ENCODE measurements around the gene PTEN. TPM values are rescaled to one million over a fixed set of nuclear protein-coding genes. Genes with fewer than 3 reads are reported as not detected.

PTEN gene
- total and polyA plus RNA-seq, 4 donors: 11.5 to 76.6 (median 37.5) TPM

- TF ChIP-seq GABPA (IDR thresholded peaks at IDR 0.05 in 1 of 2, conservative IDR thresholded peaks at IDR 0.05 in 1 of 2) (no peak), YY1 (IDR thresholded peaks at IDR 0.05) (no peak), CTCF (IDR thresholded peaks at IDR 0.05; ENCODE audit: low read depth, low read length, missing input control) (no peak), FOXA1 (IDR thresholded peaks at IDR 0.05) (no peak), HNF4G (IDR thresholded peaks at IDR 0.05) (no peak), MAX (IDR thresholded peaks at IDR 0.05) (no peak), NR2F2 (IDR thresholded peaks at IDR 0.05) (no peak), EGR1 (IDR thresholded peaks at IDR 0.05; ENCODE audit: low read depth in 2 of 2) (no peak)
- Histone ChIP-seq H3K27ac (ENCODE audit: low read depth in 1 of 2, low read length in 2 of 2) (no peak overlapping the region), H3K27me3 (ENCODE audit: control insufficient read depth in 4 of 4, insufficient read depth in 4 of 4, low read length in 3 of 4) (no peaks in the 10 kb centered on the region), H3K4me1 (ENCODE audit: control insufficient read depth in 4 of 4, insufficient read depth in 4 of 4, low read length in 3 of 4) (no peaks in the 10 kb centered on the region), H3K9me3 (ENCODE audit: control insufficient read depth in 4 of 4, low read length in 3 of 4) (no peaks in the 10 kb centered on the region), H3K9ac (ENCODE audit: low read depth in 1 of 2, low read length in 2 of 2) (no peak overlapping the region), H3K36me3 (ENCODE audit: control insufficient read depth in 4 of 4, insufficient read depth in 3 of 4, low read depth in 1 of 4, low read length in 3 of 4) (no peaks in the 10 kb centered on the region), H3K4me3 (ENCODE audit: low read depth in 1 of 3, low read length in 3 of 3) (no peak overlapping the region)
- DNase-seq (ENCODE audit: low spot score): no peak
- 92% methylated on average over 2 of the region's 2 CpGs for WGBS
Observed at GRCh38 chr10:87987206-87987605, 123.8 kb downstream of the PTEN start.

- H3K4me3 ChIP-seq (ENCODE audit: low read depth in 1 of 3, low read length in 3 of 3): no peak overlapping the region
- no peaks in the 10 kb centered on the region for H3K9me3 ChIP-seq (ENCODE audit: control insufficient read depth in 4 of 4, low read length in 3 of 4)
- TF ChIP-seq CTCF (IDR thresholded peaks at IDR 0.05; ENCODE audit: low read depth, low read length, missing input control) (no peak), YY1 (IDR thresholded peaks at IDR 0.05) (no peak), MAX (IDR thresholded peaks at IDR 0.05) (no peak), FOXA1 (IDR thresholded peaks at IDR 0.05) (no peak), JUND (IDR thresholded peaks at IDR 0.05) (no peak), FOXA2 (IDR thresholded peaks at IDR 0.05) (no peak), EGR1 (IDR thresholded peaks at IDR 0.05; ENCODE audit: low read depth in 2 of 2) (no peak), HNF4G (IDR thresholded peaks at IDR 0.05) (no peak), NR2F2 (IDR thresholded peaks at IDR 0.05) (no peak), TAF1 (conservative IDR thresholded peaks at IDR 0.05) (no peak), GABPA (IDR thresholded peaks at IDR 0.05 in 1 of 2, conservative IDR thresholded peaks at IDR 0.05 in 1 of 2) (no peak), RXRA (IDR thresholded peaks at IDR 0.05) (no peak), RAD21 (IDR thresholded peaks at IDR 0.05) (no peak), HNF4A (conservative IDR thresholded peaks at IDR 0.05) (no peak)
- no peak overlapping the region for H3K27ac ChIP-seq (ENCODE audit: low read depth in 1 of 2, low read length in 2 of 2)
- 94% methylated on average over 5 of the region's 5 CpGs for WGBS
- no peak for DNase-seq (ENCODE audit: low spot score)
- H3K27me3 ChIP-seq (ENCODE audit: control insufficient read depth in 4 of 4, insufficient read depth in 4 of 4, low read length in 3 of 4): no peaks in the 10 kb centered on the region
- no peak overlapping the region for H3K9ac ChIP-seq (ENCODE audit: low read depth in 1 of 2, low read length in 2 of 2)
- no peaks in the 10 kb centered on the region for H3K36me3 ChIP-seq (ENCODE audit: control insufficient read depth in 4 of 4, insufficient read depth in 3 of 4, low read depth in 1 of 4, low read length in 3 of 4)
- no peaks in the 10 kb centered on the region for H3K4me1 ChIP-seq (ENCODE audit: control insufficient read depth in 4 of 4, insufficient read depth in 4 of 4, low read length in 3 of 4)
Observed at GRCh38 chr10:87991946-87992345, 128.5 kb downstream of the PTEN start.

- Histone ChIP-seq H3K9me3 (ENCODE audit: control insufficient read depth in 4 of 4, low read length in 3 of 4) (no peaks in the 10 kb centered on the region), H3K9ac (ENCODE audit: low read depth in 1 of 2, low read length in 2 of 2) (no peak overlapping the region), H3K27ac (ENCODE audit: low read depth in 1 of 2, low read length in 2 of 2) (no peak overlapping the region), H3K4me1 (ENCODE audit: control insufficient read depth in 4 of 4, insufficient read depth in 4 of 4, low read length in 3 of 4) (no peaks in the 10 kb centered on the region), H3K4me3 (ENCODE audit: low read depth in 1 of 3, low read length in 3 of 3) (no peak overlapping the region), H3K36me3 (ENCODE audit: control insufficient read depth in 4 of 4, insufficient read depth in 3 of 4, low read depth in 1 of 4, low read length in 3 of 4) (no peaks in the 10 kb centered on the region), H3K27me3 (ENCODE audit: control insufficient read depth in 4 of 4, insufficient read depth in 4 of 4, low read length in 3 of 4) (no peaks in the 10 kb centered on the region)
- no peak for DNase-seq (ENCODE audit: low spot score)
- 89% methylated on average over 1 of the region's 1 CpG for WGBS
- TF ChIP-seq RXRA (IDR thresholded peaks at IDR 0.05) (no peak), RAD21 (IDR thresholded peaks at IDR 0.05) (no peak), ZBTB33 (IDR thresholded peaks at IDR 0.05) (no peak), HNF4A (conservative IDR thresholded peaks at IDR 0.05) (no peak), FOXA1 (IDR thresholded peaks at IDR 0.05) (no peak), HNF4G (IDR thresholded peaks at IDR 0.05) (no peak), ATF3 (IDR thresholded peaks at IDR 0.05) (no peak), YY1 (IDR thresholded peaks at IDR 0.05) (no peak), REST (IDR thresholded peaks at IDR 0.05) (no peak)
Observed at GRCh38 chr10:88004451-88004850, 141.0 kb downstream of the PTEN start.
